Choroid plexus epithelial cell (primary cell): ENCODE results near the gene RILP.

Experiments used
- DNase-seq: peaks from one replicate; pipeline ENCODE4 v3.0.0-alpha.2; 2010; ENCODE audit warnings: low read depth
- H3K4me3 ChIP-seq: 2 replicates; pipeline ENCODE4 v1.5.1; 2011; ENCODE audit warnings: low read depth, mild to moderate bottlenecking, control low read depth, low read length, moderate library complexity
- TF ChIP-seq, protein P1 (sequence below): conservative IDR thresholded peaks from 2 replicates; pipeline ENCODE4 v1.5.1; 2011; ENCODE audit warnings: low read depth, mild to moderate bottlenecking, control low read depth, inconsistent platforms, low read length, moderate library complexity

The RILP gene

DNA sequence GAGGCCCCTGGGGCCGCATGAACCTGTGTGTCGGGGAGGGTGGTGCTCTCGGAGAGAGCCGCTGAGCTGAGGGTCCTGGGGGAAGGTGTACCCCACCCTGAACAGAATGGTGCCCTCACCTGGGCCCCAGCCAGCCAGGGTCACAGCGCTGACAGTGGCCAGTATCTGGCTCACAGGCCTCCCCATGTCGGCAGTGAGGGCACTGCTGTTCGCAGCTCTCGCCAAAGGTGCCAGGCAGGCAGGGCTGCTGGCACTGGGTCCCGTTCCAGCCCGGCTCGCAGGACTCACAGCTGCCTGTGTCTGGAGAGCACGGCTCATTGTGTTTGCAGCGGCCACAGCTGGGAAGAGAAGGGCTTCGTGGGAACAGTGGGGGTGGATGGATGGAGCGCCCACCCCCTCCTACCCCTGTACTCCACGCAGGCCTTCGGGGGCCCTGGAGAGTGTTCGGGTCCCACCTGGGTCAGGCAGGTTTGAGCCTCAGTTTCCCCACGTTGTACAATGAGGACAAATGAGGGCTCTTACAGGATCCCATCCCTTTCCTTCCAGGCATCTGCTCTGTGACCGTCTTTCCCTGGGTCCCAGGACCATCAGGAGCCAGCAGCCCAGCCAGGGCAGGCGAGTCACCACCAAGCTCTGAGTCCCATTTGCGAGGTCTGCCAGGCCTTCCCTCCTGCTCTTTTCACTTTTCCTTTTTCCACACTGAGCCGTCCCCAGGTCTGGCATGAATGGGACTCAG, 9.2 kb downstream of the RILP start:
- TF ChIP-seq, protein P1, sequence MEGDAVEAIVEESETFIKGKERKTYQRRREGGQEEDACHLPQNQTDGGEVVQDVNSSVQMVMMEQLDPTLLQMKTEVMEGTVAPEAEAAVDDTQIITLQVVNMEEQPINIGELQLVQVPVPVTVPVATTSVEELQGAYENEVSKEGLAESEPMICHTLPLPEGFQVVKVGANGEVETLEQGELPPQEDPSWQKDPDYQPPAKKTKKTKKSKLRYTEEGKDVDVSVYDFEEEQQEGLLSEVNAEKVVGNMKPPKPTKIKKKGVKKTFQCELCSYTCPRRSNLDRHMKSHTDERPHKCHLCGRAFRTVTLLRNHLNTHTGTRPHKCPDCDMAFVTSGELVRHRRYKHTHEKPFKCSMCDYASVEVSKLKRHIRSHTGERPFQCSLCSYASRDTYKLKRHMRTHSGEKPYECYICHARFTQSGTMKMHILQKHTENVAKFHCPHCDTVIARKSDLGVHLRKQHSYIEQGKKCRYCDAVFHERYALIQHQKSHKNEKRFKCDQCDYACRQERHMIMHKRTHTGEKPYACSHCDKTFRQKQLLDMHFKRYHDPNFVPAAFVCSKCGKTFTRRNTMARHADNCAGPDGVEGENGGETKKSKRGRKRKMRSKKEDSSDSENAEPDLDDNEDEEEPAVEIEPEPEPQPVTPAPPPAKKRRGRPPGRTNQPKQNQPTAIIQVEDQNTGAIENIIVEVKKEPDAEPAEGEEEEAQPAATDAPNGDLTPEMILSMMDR = no peak
- no peak for DNase-seq
- no peak overlapping the region for H3K4me3 ChIP-seq

DNA sequence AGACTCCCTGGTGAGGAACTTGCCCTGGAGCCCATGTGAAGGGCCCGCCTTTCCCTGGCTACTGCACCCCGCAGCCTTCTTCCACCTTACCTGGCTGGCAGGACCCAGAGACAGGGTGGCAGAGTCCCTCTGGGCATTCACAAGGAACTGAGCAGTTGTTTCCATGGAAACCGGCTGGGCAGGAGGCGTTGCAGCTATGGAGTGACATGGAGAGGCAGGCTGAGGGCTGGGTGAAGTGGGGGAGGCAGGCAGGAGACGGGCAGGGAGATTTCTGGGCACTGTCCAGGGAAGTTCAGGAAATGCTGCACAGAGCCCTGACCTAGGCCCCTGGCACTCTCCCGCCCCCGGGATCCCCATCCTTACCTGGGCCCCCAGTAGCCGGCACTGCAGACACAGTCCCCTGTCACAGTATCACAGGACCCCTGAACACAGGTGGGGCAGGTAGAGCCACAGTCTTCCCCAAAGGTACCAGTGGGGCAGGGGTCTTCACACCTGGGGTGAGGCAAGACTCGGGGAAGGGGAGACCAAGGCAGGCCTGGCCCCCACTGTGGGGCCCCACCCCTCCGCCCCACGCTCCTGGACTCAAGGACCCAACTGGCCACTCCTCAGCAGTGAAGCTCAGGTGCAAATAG, 10.0 kb downstream of the RILP start:
- DNase-seq = no peak
- TF ChIP-seq, protein P1 = no peak
- H3K4me3 ChIP-seq = no peak overlapping the region

DNA sequence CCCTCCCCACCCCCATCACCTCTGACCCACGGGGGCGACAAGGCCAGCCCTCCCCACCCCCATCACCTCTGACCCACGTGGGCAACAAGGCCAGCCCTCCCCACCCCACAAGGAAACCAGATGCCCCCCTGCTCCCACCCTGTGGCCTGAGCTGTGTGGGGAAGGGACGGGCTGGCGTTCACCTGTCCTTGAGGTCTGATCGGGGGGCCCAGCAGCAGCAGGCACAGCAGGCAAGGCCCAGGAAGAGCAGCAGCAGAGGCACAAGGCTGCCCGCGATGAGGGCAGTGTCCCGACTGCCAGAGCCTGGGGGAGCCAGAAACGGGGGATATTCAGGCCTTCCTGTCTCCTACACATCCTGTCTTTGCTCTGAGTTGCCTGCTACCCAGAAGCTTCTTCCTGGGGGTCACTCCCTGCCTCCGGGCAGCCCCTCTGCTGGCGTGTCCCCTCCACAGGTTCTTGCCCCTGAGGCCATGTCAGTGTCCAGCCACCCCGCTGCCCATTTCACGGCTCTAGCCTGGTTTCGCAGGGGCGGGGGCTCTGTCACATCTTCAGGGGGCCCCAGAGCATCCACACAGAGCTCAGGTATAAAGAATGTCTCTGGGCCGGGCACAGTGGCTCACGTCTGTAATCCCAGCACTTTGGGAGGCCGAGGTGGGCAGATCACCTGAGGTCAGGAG, 10.9 kb downstream of the RILP start:
- TF ChIP-seq, protein P1 = no peak
- no peak overlapping the region for H3K4me3 ChIP-seq
- no peak for DNase-seq

DNA sequence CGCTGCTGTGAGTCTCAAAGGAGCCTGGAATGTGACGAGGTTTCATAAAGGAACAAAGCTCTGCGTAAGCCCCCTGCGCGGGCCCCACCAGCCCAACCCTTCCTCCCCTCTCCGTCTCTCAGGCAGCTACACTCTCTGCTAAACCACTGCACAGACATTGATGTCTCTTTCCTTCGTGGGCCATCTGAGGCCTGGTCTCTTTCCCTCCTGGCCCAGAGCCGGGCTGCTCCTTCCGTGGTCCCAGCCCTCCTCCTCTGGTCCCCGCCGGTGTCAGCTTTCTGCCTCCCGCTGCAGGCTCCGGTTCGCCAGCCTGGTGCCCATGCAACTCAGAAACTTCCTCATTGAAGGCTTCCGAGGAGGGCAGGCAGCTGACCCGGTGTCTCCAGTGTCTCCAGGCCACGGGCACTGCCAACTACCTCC, 11.5 kb downstream of the RILP start:
- no peak for DNase-seq
- H3K4me3 ChIP-seq = no peak overlapping the region
- TF ChIP-seq, protein P1 = no peak

DNA sequence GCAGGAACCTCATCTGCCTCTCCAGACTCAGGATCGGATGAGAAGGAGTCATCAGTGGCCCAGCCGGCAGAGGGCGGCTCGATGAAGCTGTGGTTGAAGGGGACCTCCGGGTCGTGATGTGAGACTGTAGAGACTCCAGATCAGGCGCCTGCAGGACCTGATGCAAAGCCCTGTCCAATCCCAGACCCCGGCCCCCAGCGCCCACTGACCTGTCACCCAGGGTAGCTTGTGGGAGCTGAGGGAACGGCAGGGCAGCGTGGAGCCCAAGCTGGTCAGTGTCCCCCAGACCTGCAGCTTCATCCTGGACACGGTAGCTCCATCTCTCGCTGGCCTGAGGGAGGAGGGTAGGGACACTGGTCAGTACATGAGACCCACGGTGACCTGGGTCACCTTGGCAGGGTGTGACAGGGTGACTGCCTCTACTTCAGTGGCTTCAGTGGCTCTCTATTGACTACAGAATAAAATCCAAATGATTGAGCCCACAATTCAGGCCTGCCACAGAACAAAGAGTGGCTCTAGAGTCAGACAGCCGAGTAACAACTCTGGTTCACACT, 12.9 kb downstream of the RILP start:
- no peak for DNase-seq
- no peak overlapping the region for H3K4me3 ChIP-seq
- TF ChIP-seq, protein P1 = no peak

DNA sequence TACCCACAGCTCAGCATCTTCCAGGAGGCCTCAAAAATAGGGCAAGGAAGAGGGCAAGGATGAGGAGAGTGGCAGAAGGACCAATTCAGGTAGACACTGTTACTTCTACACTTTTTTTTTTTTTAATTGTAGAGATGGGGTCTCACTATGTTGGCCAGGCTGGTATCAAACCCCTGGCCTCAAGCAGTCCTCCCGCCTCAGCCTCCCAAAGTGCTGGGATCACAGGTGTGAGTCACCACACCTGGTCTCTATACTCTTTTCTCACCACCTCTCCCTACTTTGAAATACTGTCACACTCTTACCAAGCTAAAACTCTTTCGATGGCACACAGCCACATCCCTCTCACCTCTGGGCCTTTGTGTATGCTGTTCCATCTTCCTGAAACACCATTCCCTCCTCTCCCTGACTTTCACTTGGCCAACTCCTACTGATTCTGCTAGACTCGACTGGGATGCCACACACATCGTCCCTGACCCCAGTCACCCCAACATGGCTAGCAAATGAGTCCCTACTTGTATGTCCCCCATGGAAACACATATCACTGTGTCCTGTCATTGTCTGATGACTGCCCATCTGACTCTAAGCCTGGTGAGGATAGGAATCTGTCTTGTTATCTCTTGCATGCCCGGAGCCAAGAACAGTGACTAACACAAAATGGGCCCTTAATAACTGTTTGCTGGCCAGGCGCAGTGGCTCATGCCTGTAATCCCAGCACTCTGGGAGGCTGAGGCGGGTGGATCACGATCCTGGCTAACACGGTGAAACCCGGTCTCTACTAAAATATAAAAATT, 13.8 kb downstream of the RILP start:
- DNase-seq = no peak
- H3K4me3 ChIP-seq = no peak overlapping the region
- TF ChIP-seq, protein P1 = no peak
